GM12878 (cell line): ENCODE results near the gene METTL8. TPM values are rescaled to one million over a fixed set of nuclear protein-coding genes. Genes with fewer than 3 reads are reported as not detected.

Experiments used
- ATF2 ChIP-seq: IDR thresholded peaks from 2 replicates; pipeline ENCODE4 v1.6.1; 2012; ENCODE audit warnings: low read length, inconsistent platforms
- BCL11A ChIP-seq: IDR thresholded peaks from 2 replicates; pipeline ENCODE4 v1.6.1; 2011; ENCODE audit warnings: low read depth, low read length
- BMI1 ChIP-seq: fragments of 450-650 bp; IDR thresholded peaks from 2 replicates; pipeline ENCODE4 v1.6.1; 2016; ENCODE audit warnings: mild to moderate bottlenecking, moderate library complexity, borderline replicate concordance
- E2F8 ChIP-seq: fragments of 450-650 bp; IDR thresholded peaks from 2 replicates; pipeline ENCODE4 v1.6.1; 2018; ENCODE audit warnings: mild to moderate bottlenecking, low read depth, moderate library complexity; ENCODE audit not compliant: partially characterized antibody
- EGR1 ChIP-seq, 2 experiments: IDR thresholded peaks; 1 replicate in 1 of 2; 2 replicates in 1 of 2; pipeline ENCODE4 v1.6.1; 2011 to 2012; ENCODE audit warnings: low read depth in 2 of 2, low read length in 2 of 2, borderline replicate concordance in 1 of 2, mild to moderate bottlenecking in 1 of 2, moderate library complexity in 1 of 2
- GATAD2B ChIP-seq: fragments of 450-650 bp; conservative IDR thresholded peaks from 2 replicates; pipeline ENCODE4 v1.6.1; 2017; ENCODE audit warnings: low read depth, mild to moderate bottlenecking, moderate library complexity
- HDAC6 ChIP-seq: fragments of 200-600 bp; sonication (generic); IDR thresholded peaks from one replicate; pipeline ENCODE4 v1.8.0; 2017; ENCODE audit warnings: antibody characterized with exemption; ENCODE audit not compliant: unreplicated experiment
- IRF3 ChIP-seq: fragments of 450-650 bp; IDR thresholded peaks from 2 replicates; pipeline ENCODE4 v1.6.1; 2014; ENCODE audit warnings: mild to moderate bottlenecking
- JUNB ChIP-seq: IDR thresholded peaks from 2 replicates; pipeline ENCODE4 v1.6.1; 2016; ENCODE audit warnings: antibody characterized with exemption, mild to moderate bottlenecking
- KAT2A ChIP-seq: conservative IDR thresholded peaks from 2 replicates; pipeline ENCODE4 v1.6.1; 2011; ENCODE audit warnings: low read depth, low read length; ENCODE audit not compliant: control insufficient read depth
- MEF2A ChIP-seq: IDR thresholded peaks from 2 replicates; pipeline ENCODE4 v1.6.1; 2011; ENCODE audit warnings: low read depth, mild to moderate bottlenecking, low read length, moderate library complexity; ENCODE audit not compliant: insufficient read depth
- PRDM15 ChIP-seq: fragments of 450-650 bp; formaldehyde crosslinking; IDR thresholded peaks from 2 replicates; pipeline ENCODE4 v1.4.0; 2020; ENCODE audit warnings: mild to moderate bottlenecking, moderate library complexity
- SMARCA5 ChIP-seq: fragments of 450-650 bp; IDR thresholded peaks from 2 replicates; pipeline ENCODE4 v1.6.1; 2017; ENCODE audit warnings: mild to moderate bottlenecking
- SP1 ChIP-seq: IDR thresholded peaks from one replicate; pipeline ENCODE4 v1.6.1; 2011; ENCODE audit warnings: low read depth, low read length
- SREBF1 ChIP-seq: IDR thresholded peaks from 2 replicates; pipeline ENCODE4 v1.6.1; 2012; ENCODE audit warnings: mild to moderate bottlenecking, low read length
- TAF1 ChIP-seq: IDR thresholded peaks from 2 replicates; pipeline ENCODE4 v1.6.1; 2011; ENCODE audit warnings: mild to moderate bottlenecking, low read depth, low read length, borderline replicate concordance
- USF1 ChIP-seq: IDR thresholded peaks from 2 replicates; pipeline ENCODE4 v1.6.1; 2011; ENCODE audit warnings: borderline replicate concordance, low read depth, mild to moderate bottlenecking, moderate library complexity, mixed read lengths, low read length; ENCODE audit not compliant: insufficient read depth; ENCODE audit errors: extremely low read length
- YBX1 ChIP-seq: fragments of 450-650 bp; IDR thresholded peaks from 2 replicates; pipeline ENCODE4 v1.6.1; 2016; ENCODE audit warnings: antibody characterized with exemption
- YY1 ChIP-seq: IDR thresholded peaks from 2 replicates; pipeline ENCODE4 v1.6.1; 2011; ENCODE audit warnings: low read depth, mild to moderate bottlenecking, low read length
- ZBED1 ChIP-seq: IDR thresholded peaks from 2 replicates; pipeline ENCODE4 v1.6.1; 2016; ENCODE audit warnings: borderline replicate concordance
- ZNF622 ChIP-seq: fragments of 450-650 bp; IDR thresholded peaks from 2 replicates; pipeline ENCODE4 v1.6.1; 2017; ENCODE audit warnings: mild to moderate bottlenecking, inconsistent platforms
- polyA plus RNA-seq, 11 experiments: library from polyadenylated mRNA; depleted of rRNA in 4 of 11; unstranded in 6 of 11; stranded (reverse) in 5 of 11; fragments of >200 nt; fragmentation: Nextera tagmentation in 4 of 11; fragmentation: Illumina TruSeq in 1 of 11; extraction: Ambion mirVana in 4 of 11; extraction: Trizol in 1 of 11; gene quantifications; 1 replicate in 1 of 11; 2 replicates in 10 of 11; pipeline versions ENCODE4 v1.2.1 to v1.2.3, GENCODE V29; 2011 to 2016; ENCODE audit warnings: inconsistent platforms in 2 of 11, missing spikeins in 2 of 11, low read depth in 1 of 11
- total RNA-seq, 4 experiments: library from RNA; depleted of rRNA in 3 of 4; stranded (reverse); fragments of >200 nt in 3 of 4; fragmentation: Illumina TruSeq in 1 of 4; extraction: Trizol in 1 of 4; gene quantifications; 2 replicates each; pipeline versions ENCODE4 v1.2.1 to v1.2.3, GENCODE V29; 2013 to 2021

METTL8 gene
- total and polyA plus RNA-seq, 10 of the 15 experiments (the other 5 are each of a cell fraction or from before 2014, with no cell fraction given), result 30.8 to 96.3 (median 51.5) TPM

GRCh38 chr2:171317492-171318125 lies 116.2 kb downstream of the METTL8 start (continued):
- TF ChIP-seq MEF2A (peak; percentile 86), E2F8 (no peak), EGR1 (IDR thresholded peaks at IDR 0.05; ENCODE audit: borderline replicate concordance in 1 of 2, low read depth in 2 of 2, low read length in 2 of 2) (no peak), JUNB (peak; percentile 79), YY1 (no peak), USF1 (no peak), ATF2 (peak; percentile 82), ZNF622 (no peak), BMI1 (no peak), KAT2A (no peak), SP1 (peak; percentile 25), PRDM15 (no peak), TAF1 (peak; percentile 56; the same call in 1 of the 2 replicates), ZBED1 (peak; percentile 75; the same call in 1 of the 2 replicates), GATAD2B (0 out of 2 replicates have a peak, but pooled peaks have one; percentile 21), BCL11A (peak; percentile 64; the same call in 1 of the 2 replicates), SMARCA5 (0 out of 2 replicates have a peak, but pooled peaks have one; percentile 15), HDAC6 (no peak), IRF3 (no peak), YBX1 (no peak), SREBF1 (no peak)
